Subcutaneous abdominal adipose tissue (tissue), 5 donors: Measurements from ENCODE around the gene RRM1.
A peak's percentile ranks its signal among the peaks of the same experiment; 100 is the strongest.
"Not testable (repeated sequence)": the region's sequence is repeated elsewhere in the genome, so short reads cannot be mapped to it uniquely, and the experiment has no call there.

Experiments
- H3K27ac ChIP-seq: one replicate; pipeline ENCODE4 v1.7.0; 2013; ENCODE audit warnings: low read depth, mild to moderate bottlenecking, inconsistent platforms, low read length, moderate library complexity
- H3K27me3 ChIP-seq, 5 donors: one replicate each; pipeline ENCODE4 v1.7.0; 2013; ENCODE audit warnings: low read length in 5 of 5, inconsistent platforms in 1 of 5; ENCODE audit not compliant: control insufficient read depth in 5 of 5, insufficient read depth in 4 of 5
- H3K36me3 ChIP-seq, 5 donors: one replicate each; pipeline ENCODE4 v1.7.0; 2013; ENCODE audit warnings: low read length in 5 of 5; ENCODE audit not compliant: control insufficient read depth in 5 of 5, insufficient read depth in 5 of 5
- H3K4me1 ChIP-seq, 5 donors: one replicate each; pipeline ENCODE4 v1.7.0; 2013; ENCODE audit warnings: low read length in 5 of 5, mild to moderate bottlenecking in 3 of 5, moderate library complexity in 1 of 5; ENCODE audit not compliant: control insufficient read depth in 5 of 5, insufficient read depth in 5 of 5
- H3K4me3 ChIP-seq, 5 donors: one replicate each; pipeline ENCODE4 v1.7.0; 2013; ENCODE audit warnings: low read length in 5 of 5, low read depth in 1 of 5
- H3K9ac ChIP-seq, 5 donors: one replicate each; pipeline ENCODE4 v1.7.0; 2013; ENCODE audit warnings: low read length in 5 of 5, mild to moderate bottlenecking in 4 of 5, moderate library complexity in 3 of 5
- H3K9me3 ChIP-seq, 5 donors: one replicate each; pipeline ENCODE4 v1.7.0; 2013; ENCODE audit warnings: low read length in 5 of 5; ENCODE audit not compliant: control insufficient read depth in 5 of 5
- donor health status: healthy.
- donor health status: healthy.
- donor health status: healthy.
- donor health status: healthy.
- donor health status: healthy.

Gene RRM1

DNA sequence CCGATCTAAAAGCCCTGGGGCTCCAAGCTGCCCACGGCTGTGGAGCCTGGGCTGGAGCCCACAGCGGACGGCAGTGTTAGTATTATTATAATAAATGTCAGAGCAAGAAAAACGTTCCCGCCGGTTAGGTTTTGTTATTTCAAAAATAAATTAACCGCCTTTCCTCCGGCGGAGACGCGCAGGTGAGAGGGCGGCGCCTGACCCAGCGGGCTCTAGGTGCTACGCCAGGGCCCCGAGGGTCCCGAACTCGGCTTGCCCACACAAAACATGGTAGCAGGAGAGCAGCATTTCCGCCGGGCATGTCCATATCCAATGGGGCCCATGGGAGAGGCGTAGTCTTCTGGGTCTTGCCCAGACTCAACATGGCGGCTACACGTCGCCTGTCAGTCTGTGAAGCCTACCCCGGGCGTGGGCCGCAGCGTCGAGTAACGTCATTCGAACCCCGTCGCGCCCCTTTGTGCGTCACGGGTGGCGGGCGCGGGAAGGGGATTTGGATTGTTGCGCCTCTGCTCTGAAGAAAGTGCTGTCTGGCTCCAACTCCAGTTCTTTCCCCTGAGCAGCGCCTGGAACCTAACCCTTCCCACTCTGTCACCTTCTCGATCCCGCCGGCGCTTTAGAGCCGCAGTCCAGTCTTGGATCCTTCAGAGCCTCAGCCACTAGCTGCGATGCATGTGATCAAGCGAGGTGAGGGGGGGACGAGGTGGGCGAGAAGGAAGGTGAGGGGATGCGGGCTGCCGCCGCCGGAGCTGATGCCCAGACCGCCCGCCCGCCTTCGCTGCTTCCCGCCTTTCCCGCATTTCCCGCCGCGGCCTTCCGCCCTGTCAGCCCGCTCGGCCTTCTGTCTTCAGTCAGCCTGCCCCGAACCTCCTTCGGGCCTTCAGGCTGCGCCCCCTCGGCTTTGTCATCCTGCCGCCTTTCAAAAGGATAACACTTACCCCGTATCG, at the start of gene RRM1:
Gene RRM1, plus strand, starts transcription at position 452 of the 944 bp plus-strand sequence. Its CDS starts 214 bp downstream, at position 666.
- H3K27ac ChIP-seq, result peak within 1 kb of the TSS; percentile 95
- no peaks in the 10 kb centered on the region for H3K27me3 ChIP-seq
- H3K4me3 ChIP-seq, result peak within 1 kb of the TSS; percentile 68 to 95 (median 86)
- peaks cover 4 to 22% (median 19%) of the 10 kb centered on the region in 5 donors for H3K4me1 ChIP-seq
- H3K9ac ChIP-seq, result peak within 1 kb of the TSS; percentile 72 to 91 (median 88)
- no peaks in the 10 kb centered on the region for H3K9me3 ChIP-seq
- peaks cover 0 to 24% (median 23%) of the 10 kb centered on the region in 5 donors for H3K36me3 ChIP-seq

DNA sequence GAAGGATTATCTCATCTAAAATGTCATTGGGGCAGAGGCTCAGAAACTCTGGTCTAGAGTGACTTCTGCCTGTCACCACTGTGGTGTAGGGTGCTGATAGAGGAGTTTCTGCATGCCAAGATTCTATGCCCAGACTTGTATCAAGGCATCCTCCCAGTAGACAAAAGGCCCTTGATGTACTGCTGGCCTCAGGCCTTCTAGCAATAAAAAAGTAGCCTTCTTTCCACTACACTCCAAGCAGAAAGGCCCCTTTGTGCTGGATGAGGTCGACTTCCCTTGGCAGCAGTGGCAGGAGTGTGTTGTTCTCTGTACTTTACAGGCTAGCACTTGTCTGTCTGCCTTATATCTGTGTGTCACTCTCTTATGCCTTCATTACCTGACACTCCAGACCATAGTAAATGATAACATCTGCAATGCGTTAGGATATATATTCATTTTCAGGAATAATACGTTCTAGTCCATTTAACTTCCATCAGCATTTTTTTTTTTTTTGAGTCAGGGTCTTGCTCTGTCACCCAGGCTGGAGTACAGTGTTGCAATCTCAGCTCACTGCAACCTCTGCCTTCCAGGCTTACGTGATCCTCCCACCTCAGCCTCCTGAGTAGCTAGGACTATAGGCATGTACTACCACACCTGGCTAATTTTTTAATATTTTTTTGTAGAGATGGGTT, 49.5 kb upstream of the RRM1 start:
- no peaks in the 10 kb centered on the region for H3K36me3 ChIP-seq
- no peak overlapping the region for H3K4me3 ChIP-seq
- no peaks in the 10 kb centered on the region for H3K9me3 ChIP-seq
- H3K27ac ChIP-seq, result no peak overlapping the region
- no peak overlapping the region for H3K9ac ChIP-seq
- no peaks in the 10 kb centered on the region for H3K27me3 ChIP-seq
- peaks cover 6 to 17% (median 13%) of the 10 kb centered on the region in 5 donors for H3K4me1 ChIP-seq

DNA sequence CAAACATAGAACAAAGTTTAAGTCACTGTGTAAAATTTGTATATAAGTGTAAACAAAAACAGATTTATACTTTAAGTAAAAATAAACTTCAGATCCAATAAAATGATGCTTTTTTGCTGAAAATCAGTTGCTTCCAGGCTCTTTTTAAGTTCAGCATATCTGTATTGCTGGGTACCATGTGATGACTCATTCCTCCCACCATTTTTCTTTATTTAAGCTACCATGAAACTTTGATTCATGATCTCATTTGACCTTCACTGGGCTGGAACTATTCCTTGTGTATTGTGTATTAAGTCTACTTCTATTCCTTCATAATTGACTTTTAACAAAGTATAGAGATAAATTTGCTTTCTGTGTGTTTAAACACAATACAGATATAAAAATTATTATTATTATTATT, 46.3 kb upstream of the RRM1 start:
- Histone ChIP-seq H3K27me3 (no peaks in the 10 kb centered on the region), H3K4me3 (no peak overlapping the region), H3K9me3 (no peaks in the 10 kb centered on the region), H3K36me3 (no peaks in the 10 kb centered on the region), H3K4me1 (peaks cover 6 to 17% (median 13%) of the 10 kb centered on the region in 5 donors), H3K9ac (no peak overlapping the region), H3K27ac (no peak overlapping the region)

DNA sequence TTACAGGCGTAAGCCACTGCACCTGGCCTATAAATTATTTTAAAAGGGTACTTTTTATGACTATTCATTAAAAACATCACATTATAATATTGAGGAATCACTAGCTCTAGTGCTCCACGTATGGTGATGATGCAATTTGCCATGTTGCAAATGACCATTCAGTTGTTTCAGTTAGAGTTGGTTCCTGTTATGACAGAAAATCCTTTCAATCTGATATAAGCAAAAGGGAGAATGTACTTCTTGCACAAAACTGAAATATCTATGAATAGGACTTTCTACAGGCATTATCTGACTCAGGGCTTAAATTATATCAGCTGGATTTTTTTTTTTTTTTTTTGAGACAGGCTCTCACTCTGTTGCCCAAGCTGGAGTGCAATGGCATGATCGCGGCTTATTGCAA, 45.6 kb upstream of the RRM1 start:
- Histone ChIP-seq H3K4me1 (peaks cover 6 to 15% (median 13%) of the 10 kb centered on the region in 5 donors), H3K36me3 (no peaks in the 10 kb centered on the region), H3K9ac (no peak overlapping the region), H3K9me3 (no peaks in the 10 kb centered on the region), H3K4me3 (no peak overlapping the region), H3K27me3 (no peaks in the 10 kb centered on the region), H3K27ac (no peak overlapping the region)

DNA sequence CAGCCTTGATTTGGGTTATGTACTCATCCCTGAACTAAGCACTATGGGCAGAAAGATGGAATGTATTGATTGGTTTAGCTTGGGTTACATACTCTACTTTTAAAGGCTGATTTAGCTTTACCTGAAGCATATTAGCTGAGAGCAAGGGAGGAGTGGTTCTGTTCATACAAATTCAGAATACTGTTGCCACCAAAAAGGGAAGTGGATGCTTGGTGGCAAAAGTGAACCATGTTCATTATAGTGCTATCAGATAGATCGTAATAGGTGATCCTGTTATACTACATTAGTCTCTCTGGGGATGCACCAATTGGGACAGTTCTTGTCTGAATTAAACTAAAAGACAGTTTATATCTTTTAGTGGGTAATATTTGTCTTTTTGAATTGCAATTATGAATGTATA, 44.5 kb upstream of the RRM1 start:
- no peak overlapping the region for H3K9ac ChIP-seq
- peaks cover 0 to 4% (median 2%) of the 10 kb centered on the region in 5 donors for H3K4me1 ChIP-seq
- H3K4me3 ChIP-seq, result no peak overlapping the region
- H3K36me3 ChIP-seq, result no peaks in the 10 kb centered on the region
- no peaks in the 10 kb centered on the region for H3K9me3 ChIP-seq
- no peak overlapping the region for H3K27ac ChIP-seq
- no peaks in the 10 kb centered on the region for H3K27me3 ChIP-seq

DNA sequence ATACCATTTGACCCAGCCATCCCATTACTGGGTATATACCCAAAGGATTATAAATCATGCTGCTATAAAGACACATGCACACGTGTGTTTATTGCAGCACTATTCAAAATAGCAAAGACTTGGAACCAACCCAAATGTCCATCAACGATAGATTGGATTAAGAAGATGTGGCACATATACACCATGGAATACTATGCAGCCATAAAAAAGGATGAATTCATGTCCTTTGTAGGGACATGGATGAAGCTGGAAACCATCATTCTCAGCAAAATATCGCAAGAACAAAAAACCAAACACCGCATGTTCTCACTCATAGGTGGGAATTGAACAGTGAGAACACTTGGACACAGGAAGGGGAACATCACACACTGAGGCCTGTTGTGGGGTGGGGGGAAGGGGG, 41.4 kb upstream of the RRM1 start:
- not testable (repeated sequence) for H3K27me3 ChIP-seq, H3K27ac ChIP-seq, H3K4me3 ChIP-seq, H3K4me1 ChIP-seq, H3K9me3 ChIP-seq, H3K9ac ChIP-seq
- H3K36me3 ChIP-seq, result peaks cover 5 to 16% (median 8%) of the 10 kb centered on the region in 5 donors

DNA sequence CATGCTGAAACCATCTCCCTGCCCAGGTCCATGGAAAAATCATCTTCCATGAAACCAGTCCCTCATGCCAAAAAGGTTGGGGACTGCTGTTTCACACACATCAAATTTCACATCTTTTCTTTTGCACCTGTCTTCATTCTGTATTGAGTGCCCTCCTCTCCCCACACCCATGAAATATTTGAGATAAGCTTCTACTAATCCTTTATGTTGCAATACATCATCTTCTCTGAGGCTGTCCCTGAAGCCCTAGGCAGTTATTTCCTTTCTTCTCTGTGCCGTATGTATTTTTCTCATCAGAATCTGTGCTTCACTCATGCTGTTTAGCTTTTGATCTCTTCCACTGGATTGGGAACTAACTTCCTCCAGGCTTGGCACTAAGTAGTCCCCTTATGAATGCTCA, 40.0 kb upstream of the RRM1 start:
- no peak overlapping the region for H3K4me3 ChIP-seq
- no peak overlapping the region for H3K9ac ChIP-seq
- H3K27me3 ChIP-seq, result no peaks in the 10 kb centered on the region
- no peaks in the 10 kb centered on the region for H3K9me3 ChIP-seq
- H3K27ac ChIP-seq, result no peak overlapping the region
- peaks cover 0 to 12% (median 2%) of the 10 kb centered on the region in 5 donors for H3K4me1 ChIP-seq
- H3K36me3 ChIP-seq, result peaks cover 9 to 23% (median 15%) of the 10 kb centered on the region in 5 donors

DNA sequence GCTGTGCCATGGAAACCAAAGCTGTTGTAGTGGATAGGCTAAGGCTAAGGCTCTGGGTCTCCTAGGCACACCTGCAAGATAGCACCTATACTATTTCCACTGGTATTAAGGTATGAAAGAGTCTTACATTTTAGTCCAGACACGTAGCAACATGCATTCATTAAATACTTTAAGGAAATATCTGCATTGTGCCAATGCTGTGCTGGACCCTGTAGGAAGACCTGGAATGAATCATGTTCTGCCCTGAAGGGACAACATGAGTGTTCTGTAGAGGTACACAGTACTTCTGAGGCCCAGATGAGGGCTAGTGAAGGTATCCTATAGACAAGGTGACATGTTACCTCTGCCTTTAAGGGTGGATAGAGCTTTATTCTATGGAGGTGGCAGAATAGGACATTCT, 35.2 kb upstream of the RRM1 start:
- Histone ChIP-seq H3K9me3 (no peaks in the 10 kb centered on the region), H3K4me3 (no peak overlapping the region), H3K4me1 (peaks cover 0 to 12% (median 2%) of the 10 kb centered on the region in 5 donors), H3K9ac (no peak overlapping the region), H3K36me3 (peaks cover 21 to 40% (median 30%) of the 10 kb centered on the region in 5 donors), H3K27ac (no peak overlapping the region), H3K27me3 (no peaks in the 10 kb centered on the region)

DNA sequence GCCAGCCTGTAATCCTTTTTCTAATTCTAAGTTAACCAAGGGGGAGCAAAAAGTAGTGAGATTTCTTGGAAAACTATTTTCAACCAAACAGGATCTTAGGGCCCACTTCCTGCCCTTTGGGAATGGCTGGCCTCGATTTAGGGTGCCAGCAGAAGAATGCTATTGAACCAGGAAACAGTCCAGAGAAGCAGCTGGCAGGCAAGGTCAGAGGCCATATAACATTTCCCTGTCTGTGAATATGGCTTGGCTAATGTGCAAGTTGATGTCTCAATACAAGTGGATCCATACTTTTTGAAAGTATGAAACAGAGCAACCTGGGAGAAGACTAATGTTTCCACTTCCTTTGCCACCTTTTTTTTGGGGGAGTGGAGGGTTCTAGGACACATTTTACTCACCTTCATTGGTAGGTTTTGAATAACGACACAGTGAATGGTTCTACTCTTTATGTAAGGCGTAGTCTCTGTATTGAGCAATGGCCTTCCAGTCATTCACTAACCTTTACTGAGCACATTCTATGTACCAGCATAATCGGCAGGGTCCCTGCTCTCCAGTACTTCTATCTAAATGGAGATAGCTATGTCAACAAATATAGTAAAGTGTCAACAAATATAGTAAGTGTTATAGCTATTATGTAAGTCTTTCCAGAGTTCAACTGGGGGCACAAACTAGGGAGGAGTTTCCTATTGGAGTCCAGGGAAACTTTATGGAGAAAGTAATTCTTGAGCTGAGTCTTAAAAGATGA, 34.2 kb upstream of the RRM1 start:
- H3K4me1 ChIP-seq, result peaks cover 0 to 17% (median 8%) of the 10 kb centered on the region in 5 donors
- H3K9ac ChIP-seq, result no peak overlapping the region
- no peaks in the 10 kb centered on the region for H3K27me3 ChIP-seq
- peaks cover 21 to 38% (median 30%) of the 10 kb centered on the region in 5 donors for H3K36me3 ChIP-seq
- H3K27ac ChIP-seq, result no peak overlapping the region
- no peak overlapping the region for H3K4me3 ChIP-seq
- H3K9me3 ChIP-seq, result no peaks in the 10 kb centered on the region
